Fibroblast of skin of right biceps (primary cell): ENCODE results near the gene ZBTB21.
"Not testable (repeated sequence)": the region's sequence is repeated elsewhere in the genome, so short reads cannot be mapped to it uniquely, and the experiment has no call there.

Source experiments
- DNase-seq: peaks from one replicate; pipeline ENCODE4 v3.0.0-alpha.2; 2013

Gene ZBTB21

DNA sequence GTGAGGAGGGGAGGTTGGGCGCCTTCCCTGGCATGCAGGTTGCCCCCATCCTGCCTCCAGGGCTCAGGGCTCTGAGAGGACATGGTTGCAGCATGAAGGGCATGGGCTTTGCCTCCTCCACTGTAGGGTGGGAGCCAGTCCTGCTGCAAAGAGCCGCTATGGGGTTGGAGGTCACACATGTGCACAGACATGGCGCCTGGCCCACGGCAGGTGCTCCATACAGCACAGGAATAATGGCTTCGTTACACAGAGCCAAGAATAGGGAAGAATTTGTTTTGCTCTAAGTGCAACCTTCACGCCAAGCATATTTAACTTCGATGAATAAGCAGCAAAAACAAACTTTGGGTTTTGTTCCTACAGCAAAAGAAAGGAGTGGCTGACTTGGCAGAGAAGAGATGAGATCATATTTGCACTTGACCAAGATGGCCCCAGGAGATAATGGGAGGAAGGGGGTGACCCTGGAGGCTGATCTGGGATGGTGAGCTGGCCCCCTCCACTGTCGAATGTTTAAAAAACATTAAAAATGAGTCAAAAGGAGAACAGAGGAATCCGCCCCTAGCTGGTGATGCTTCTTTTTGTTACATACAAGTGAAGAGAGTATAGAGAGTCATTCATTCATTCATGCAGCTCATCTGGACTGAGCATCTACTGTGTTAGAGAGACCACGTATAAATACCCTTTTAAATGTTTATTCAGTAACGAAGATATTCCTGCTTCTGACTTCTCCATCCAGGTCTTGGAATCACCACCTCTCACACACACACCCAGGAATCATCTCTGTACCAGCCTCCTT is 43.9 kb downstream of the ZBTB21 start:
- no peak for DNase-seq

DNA sequence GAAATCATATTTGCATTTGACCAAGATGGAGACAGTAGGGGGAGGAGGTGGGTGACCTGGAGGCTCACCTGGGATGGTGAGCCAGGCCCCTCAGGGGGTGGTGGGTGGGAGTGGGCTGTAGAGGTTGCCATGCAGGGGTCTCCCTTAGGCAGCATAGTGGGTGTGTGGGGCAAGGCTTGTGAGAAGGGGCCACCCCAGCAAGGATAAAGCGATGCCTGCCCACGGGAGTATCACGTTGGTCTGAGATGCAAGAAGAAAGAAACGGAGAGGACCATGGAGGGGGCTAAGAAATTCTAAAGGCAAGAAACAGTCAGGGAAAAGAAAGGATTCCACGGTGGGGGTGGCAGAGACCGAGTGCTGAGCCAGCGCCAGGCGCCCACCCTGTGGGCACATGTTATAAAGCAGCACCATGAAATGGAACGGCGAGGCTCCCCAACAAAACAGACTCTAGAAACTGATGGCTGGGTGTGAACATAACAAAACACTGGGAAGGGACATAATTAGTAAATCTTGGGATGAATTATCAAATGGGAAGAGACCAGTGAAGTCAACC is 44.6 kb downstream of the ZBTB21 start:
- no peak for DNase-seq

DNA sequence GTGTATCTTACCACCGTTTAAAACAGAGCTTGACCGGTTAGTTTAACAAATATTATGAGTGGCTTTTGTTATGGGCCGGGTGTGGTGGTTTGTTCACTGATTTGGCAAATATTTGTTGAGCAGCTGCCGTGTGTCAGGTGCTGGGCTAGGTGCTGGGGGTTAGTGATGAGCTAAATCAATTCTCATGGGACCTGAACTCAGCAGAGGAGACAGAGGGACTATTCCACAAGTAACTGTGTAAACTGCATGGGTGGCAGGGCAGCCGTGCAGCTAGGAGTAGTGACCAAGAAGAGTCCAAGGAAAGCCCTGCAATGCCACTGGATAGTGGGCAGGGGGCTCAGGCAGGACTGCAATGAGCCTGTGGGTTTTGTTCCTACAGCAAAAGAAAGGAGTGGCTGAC is 45.1 kb downstream of the ZBTB21 start:
- no peak for DNase-seq

DNA sequence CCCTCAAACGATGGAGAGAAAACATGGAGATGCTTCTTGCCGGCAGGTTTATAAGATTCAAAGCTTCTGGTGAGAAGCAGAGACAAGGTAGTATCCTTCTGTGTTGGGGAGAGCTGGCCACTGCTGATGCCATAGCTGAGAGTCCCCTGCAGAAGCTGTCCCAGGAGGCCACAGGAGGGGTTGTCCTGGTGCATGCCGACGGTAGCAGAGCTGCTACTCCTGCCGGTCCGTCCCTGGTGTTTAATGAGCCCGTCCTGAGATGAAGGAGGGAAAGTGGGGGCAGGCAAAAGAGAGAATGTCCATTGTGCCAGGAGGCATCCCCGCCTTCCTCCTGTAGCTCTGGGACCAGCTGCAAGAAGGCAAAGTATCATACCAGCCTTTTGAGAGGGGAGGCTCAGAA is 46.0 kb downstream of the ZBTB21 start:
- DNase-seq, result no peak

DNA sequence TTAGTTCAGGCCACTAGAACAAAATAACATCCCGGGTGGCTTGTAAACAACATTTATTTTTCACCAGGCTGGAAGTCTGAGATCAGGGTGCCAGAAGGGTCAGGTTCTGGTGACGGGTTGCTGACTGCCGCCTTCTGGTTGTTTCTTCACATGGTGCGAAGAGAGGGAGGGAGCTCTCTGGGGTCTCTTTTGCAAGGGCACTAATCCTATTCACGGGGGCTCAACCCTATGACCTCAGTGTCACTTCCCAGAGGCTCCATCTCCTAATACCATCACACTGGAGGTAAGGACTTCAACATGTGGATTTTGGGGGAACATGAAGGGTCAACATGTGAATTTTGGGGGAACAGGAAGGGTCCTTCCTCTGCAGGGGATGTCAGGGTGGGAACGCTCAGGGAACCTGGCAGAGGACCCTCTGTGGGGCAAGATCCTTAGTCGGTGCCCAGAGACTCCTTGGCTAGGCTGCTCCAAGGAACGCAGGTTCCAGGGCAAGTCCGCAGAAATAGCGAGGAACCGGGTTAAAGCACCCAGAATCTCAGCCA is 47.7 kb downstream of the ZBTB21 start:
- DNase-seq, result no peak

DNA sequence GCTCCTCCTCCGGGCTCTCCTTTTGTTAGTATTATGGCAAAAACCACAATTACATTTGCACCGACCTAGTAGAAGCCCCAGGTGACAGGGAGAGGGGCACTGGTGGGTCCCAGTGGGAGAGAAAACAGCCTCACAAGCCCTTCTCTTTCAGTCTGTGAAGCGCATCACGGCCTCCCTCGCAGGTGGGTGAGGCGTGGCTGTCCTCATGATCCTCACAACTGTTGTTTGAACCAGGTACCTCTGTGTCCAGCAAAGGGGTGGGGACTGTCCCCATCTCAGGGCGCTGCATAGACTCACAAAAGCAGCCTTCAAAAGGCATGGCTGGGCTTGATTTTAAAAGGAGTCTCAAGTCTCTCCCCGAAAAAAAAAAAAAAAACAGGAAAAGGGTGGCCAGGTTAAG is 48.4 kb downstream of the ZBTB21 start:
- no peak for DNase-seq

DNA sequence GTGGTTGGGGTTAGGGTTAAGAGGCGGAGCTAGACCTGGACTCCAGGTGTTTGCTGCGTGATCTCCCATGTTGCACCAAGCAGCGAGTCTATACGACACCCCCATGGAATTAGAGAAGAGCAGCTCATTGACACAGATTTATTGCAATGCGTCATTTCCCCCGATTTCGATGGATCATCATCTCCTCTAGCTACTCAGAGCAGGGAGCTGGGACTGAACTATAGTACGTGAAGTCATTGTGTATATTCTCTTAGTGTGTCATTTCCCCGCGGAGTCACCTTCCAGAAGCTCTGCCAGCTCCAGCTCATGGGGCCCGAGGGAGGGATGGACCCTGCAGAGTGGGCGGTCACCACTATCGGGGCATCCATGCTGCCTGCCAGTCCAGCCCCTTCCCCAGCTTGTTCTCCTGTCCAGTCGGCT is 48.9 kb downstream of the ZBTB21 start:
- peak; percentile 67 for DNase-seq

DNA sequence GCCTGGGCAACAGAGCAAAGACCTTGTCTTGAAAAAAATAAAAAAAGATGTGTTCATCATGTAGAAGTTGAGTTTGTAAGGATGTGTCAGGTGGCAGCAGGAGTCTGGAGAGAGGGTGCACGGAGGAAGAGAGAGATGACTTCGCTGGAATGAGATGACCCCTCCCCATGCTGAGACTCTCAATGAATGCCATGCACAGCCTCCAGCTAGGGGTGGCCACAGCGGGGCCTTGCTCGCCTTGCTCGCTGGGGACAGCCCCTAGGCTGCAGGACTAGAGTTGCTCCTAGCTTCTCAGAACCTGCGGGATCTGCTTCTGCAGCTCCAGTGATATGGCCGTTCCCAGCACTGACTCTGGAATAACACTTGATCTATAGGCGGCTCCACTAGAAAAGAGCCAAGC is 49.8 kb downstream of the ZBTB21 start:
- DNase-seq, result no peak

DNA sequence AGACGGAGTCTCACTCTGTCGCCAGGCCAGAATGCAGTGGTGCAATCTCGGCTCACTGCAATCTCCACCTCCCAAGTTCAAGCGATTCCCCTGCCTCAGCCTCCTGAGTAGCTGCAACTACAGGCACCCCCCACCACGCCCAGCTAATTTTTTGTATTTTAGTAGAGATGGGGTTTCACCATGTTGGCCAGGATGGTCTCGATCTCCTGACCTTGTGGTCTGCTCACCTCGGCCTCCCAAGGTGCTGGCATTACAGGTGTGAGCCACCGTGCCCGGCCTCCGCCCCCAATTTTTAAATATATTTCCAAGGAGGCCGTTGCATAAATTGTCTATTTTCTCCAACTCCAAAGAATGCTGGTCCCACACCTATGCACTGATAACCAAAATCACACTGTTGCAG is 50.5 kb downstream of the ZBTB21 start:
- DNase-seq, result not testable (repeated sequence)

DNA sequence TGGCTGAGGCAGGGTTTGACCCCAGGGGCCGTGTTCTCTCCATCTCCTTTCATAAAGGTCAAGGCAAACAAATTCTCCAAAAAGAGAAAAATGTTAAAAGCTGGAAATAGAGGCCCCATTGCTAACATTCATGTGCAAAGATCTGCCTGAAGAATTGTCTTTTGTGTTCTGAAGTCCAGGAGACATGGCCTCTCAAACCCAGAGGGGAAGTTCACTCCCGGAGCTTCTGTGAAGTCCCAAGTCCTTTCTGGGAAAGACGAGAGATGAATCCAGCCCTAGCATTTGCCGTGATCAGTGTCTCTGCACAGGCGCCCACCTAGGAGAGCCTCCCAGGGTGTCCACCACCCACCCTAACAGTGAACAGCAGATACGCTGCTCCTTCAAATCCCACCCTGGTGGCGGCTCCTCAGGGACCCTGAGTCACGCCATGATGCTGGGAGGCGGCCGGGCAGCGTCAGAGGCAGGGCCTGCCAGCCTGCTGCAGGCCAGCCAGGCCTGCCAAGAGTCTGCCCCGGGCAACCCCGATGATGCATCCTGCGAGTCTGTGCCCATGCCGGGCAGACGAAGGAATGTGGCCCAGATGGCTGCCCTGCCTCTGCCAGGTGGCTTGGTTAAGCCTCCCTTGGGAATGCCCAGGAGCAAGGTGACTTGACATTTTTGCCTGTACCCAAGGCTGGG is 51.1 kb downstream of the ZBTB21 start:
- no peak for DNase-seq

DNA sequence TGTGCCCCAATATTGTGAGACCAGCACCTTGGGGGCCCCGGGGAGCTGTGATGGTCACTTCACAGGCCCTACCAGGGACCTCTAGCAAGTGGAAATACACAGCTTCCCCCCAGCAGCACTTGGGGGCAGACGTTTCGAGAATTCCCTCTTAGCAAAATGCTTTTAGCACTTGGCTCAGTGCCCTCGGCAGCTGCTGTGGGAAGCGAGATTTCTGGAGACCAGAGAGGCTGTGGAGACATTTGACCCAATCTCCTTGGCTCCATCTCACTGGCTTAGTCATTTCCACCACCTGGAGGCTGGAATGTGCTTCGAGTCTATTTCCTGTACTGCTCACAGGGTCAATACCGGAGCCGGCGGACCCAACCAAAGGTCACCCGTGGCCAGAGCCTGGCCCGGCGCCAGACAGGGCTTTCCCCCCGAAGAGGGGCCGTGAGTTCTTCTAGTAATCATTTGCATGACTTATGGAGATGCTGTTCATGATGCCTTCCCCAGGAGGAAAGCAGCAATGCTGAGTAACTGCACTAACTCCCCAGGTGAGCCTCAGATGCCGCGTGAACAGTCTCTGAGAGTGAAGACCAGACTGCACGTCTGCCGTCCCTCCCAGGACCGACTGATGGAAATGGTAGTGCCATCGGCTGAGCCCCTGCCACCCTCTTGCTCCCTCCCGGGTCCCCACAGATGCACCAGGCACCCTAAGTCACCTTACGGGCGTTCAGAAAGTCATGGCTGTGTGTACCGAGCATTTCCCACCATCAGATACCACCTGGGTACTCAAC is 52.0 kb downstream of the ZBTB21 start:
- DNase-seq, result peak; percentile 89

DNA sequence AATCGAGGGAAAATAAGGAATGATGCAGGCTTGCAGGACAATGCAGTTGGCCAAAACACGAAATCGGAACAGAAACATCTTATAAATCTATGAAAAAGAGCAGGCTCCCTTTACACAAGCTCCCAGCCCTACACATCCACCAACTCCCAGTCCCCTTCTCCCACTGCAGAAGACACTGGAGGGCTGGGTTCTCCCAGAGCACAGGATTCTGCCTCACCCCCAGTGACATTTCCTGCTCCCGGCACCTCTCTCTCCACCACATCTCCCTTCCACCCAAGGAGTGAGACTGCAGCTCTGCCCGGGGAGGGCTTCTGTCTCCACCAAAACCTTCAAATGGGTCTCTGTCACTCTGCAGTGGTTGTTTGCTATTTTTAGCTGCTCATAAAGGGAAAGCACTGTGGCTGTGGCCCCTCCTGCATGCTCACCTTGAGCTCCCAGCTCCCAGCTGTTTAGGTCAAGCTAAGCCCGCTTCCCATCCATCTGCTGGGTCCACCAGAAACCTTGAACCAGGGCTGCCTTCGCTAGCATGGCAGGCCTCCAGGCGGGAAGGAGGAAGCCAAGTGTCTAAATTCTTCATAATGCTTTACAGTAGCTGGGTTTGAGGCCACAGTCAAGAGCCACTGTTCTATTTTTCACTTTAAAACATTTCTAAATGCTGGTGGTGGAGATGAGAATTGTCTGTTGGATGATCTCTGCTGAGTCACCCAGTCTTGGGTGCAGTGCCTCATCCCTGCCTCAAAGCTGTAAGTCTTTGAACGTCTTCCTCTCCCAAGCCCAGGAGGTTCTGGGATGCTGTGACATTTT is 53.0 kb downstream of the ZBTB21 start:
- peak; percentile 81 for DNase-seq

DNA sequence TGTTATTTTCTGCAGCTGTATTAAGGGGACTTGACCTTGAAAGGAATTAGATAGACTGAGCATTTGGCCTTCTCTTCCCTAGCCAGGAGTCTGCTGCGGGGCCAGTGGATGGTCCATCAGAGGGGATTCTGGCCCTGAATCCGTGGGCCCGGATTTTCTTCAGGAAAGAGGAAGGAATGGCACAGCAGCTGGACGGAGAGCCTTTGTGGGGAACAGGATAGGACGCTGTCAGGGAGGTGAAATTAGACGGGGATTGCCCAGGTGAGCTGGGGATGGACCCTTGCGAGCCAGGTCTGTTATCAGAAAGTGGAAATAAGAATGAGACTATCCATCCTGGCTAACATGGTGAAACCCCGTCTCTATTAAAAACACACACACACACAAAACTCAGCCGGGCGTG is 54.6 kb downstream of the ZBTB21 start:
- DNase-seq, result no peak

DNA sequence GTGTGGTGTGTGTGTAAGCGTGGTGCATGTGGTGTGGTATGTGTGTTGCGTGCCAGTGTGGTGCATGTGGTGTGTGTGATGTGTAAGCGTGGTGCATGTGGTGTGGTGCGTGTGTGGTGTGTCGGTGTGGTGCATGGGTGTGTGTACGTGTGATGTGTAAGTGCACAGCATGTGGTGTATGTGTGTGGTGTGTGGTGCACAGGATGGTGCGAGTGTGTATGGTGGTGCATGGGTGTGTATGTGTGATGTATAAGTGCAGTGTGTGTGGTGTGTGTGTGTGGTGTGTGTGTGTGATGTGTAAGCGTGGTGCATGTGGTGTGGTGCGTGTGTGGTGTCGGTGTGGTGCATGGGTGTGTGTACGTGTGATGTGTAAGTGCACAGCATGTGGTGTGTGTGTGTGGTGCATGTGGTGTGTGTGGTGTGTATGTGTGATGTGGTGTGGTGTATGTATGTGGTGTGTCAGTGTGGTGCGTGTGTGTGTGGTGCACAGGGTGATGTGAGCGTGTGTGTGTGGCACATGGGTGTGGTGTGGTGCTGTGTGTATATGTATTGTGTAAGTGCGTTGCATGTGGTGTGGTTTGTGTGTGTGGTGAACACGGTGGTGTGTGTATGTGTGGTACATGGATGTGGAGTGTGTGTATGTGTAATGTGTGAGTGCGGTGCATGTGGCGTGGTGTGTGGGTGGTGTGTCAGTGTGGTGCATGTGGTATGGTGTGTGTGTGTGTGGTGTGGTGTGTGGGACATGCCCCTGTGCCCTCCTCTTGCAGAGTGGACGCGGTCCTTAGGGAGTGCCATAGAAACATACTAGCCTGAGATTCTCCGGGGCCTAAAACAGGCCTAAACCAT is 55.3 kb downstream of the ZBTB21 start:
- no peak for DNase-seq

DNA sequence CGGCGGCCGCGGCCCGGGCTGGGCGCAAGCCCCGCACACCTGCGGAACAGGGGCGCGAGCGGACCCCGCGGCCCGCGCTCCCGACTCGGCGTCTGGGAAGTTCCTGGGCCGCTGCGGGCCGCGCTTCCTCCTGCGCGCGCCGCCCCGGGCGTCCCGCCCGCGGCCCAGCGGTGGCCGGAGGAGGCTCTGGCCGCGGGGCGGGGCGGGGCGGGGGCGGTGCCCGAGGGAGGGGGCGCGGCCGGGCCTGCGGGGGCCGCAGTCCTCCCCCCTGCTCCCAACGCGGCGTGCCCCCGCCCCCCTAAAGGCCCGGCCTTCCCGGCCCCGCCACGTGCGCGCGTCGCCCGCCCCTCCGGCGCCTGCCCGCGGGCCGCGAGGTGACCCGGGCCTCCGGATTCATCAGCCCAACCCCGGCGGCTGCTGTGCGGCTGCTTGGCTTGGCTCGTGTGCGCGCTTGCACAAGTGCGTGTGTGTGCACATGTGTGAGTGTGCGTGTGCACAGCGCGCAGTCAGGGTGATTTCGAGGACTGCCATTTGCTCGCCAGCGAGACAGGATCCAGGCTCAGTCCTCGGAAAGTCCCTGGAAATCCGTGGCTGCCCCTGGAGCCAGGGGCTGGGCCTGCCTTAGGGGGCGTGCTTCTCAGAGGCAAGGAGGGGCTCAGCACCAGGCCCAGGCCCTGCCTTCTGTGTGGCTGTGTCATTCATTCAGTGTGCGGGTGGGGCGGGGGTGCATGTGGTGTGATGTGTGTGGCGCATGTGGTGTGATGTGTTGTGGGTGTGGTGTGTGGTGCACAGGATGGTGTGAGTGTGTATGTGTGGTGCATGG is 56.1 kb downstream of the ZBTB21 start, which contains the start of gene C2CD2:
Gene C2CD2 (minus strand): TSS at position 188 of the 823 bp plus-strand sequence. CDS start 370 bp downstream, outside the sequence.
- DNase-seq, result peak; percentile 84

DNA sequence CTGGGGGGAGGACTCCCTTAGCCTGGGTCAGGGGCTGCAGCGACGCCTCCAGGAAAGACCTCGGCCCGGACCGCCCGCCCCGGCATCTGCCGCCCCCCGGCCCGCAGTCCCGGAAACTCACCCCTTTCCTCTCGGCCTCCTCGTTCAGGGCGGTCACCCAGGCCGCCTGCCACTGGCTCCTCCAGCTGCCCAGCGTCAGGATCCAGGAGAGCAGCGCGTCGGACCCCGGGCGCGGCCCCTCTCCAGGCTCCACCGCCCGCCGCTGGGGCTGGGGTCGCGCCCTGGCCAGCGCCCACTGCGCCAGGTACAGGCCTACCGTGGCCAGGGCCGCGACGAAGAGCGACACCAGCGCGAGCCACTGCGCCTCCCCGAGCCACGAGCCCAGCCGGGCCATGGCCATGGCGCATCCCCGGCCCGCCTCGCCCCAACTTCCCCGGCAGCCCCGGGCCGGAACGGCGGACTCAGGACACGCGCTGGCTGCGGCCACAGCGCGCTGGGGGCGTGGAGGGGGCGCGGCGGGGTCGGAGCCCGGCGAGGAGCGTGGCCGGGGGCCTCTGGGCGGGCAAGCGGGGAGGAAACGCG is 56.8 kb downstream of the ZBTB21 start:
- no peak for DNase-seq

DNA sequence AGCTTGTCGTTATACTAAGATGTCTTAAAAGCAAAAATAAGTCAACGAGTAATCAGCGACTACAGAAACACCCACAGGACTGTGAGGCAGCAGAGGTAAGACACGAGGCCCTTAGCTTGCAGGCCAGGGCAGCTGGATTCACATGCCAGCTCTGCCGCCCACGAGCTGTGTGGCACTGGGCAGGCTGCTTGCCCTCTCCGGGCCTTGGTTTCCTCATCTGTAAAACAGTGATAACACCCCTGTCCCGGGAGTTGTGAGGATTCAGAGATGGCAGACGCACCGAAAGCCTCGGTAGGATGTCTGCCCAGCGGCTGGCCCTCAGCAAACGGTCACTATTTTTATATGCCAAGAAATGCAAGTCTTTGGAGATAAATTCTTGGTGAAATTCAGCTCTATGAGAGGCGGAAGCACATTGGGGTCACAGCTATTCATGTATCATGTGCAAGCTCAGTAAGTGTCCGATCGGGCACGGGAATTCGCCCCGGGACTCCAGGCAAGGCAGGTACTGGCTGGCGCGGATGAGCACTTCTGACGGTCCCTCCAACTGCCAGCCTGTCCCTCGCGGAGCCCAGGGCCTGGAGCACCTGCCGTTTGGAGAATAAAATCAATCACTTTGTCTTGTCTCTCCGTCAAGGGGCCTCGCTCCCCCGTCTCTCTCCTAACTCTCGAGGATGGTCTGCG is 57.5 kb downstream of the ZBTB21 start:
- DNase-seq, result no peak

DNA sequence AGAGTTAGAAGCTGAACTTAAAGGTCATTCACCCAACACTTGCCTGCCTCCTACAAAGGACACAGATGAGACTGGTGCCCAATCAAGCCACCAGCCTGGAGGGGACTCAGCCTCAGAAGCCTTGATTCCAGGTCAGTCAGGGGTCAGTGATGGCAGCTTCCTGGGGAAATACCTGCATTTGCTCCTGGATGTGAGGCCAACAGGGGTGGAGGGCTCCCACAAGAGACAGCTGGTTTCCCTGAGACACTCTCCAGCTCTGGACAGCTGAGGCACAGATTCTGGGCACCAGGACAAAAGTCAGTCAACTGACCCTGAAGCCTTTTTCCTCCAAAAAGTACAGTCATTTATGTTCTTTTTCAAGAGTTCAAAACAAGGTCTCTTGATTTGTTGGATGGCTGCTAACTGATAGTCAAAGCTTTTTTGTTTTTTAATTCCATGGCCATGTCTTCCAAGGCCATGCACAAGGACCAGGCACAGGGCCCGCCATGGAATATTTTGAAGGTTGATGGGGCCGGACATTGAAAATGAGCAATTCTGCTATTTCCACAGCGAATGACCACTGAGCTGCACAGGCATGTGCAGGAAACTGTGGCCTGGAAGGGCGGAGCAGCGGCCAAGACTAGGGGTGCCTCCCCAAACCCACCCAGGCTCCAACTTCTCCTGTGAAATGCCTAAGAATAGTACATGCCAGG is 58.1 kb downstream of the ZBTB21 start:
- no peak for DNase-seq

DNA sequence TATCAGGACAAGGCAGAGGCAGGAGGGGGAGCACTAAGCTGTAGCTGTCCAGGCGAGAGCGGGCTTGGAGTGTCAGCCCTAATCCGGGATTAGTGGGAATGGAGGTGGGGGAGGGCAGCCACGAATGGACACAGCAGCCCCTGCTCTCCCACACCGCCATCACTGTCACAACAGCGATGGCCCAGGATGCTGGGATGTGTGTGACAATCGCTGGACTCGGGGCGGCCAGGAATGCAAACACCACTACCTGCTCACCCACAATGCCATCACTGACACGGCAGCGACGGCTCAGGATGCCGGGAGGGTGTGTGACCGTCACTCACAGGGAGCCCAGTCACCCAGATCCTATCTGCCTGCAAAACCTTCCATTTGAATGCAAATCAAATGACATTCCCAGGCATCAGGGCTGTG is 59.2 kb downstream of the ZBTB21 start:
- no peak for DNase-seq
